Kidney epithelial cell (primary cell): ENCODE measurements around the gene SLC37A2. TPM values are rescaled to one million over a fixed set of nuclear protein-coding genes. Genes with fewer than 3 reads are reported as not detected.

Experiments used
- DNase-seq: peaks from one replicate; pipeline ENCODE4 v3.0.0-alpha.2; 2010; ENCODE audit warnings: low read depth
- H3K27me3 ChIP-seq: 2 replicates; pipeline ENCODE4 v1.6.0; 2011; ENCODE audit warnings: low read length; ENCODE audit not compliant: control insufficient read depth, insufficient read depth
- H3K36me3 ChIP-seq: 2 replicates; pipeline ENCODE4 v1.5.1; 2011; ENCODE audit warnings: low read length; ENCODE audit not compliant: control insufficient read depth, insufficient read depth
- H3K4me3 ChIP-seq: 2 replicates; pipeline ENCODE4 v1.5.1; 2011; ENCODE audit warnings: low read depth, mild to moderate bottlenecking, control low read depth, low read length
- CTCF ChIP-seq: IDR thresholded peaks from 2 replicates; pipeline ENCODE4 v1.5.1; 2011; ENCODE audit warnings: mild to moderate bottlenecking, moderate library complexity, low read length, control low read depth, inconsistent platforms; ENCODE audit not compliant: insufficient read depth, poor library complexity, severe bottlenecking
- total RNA-seq: library from RNA; depleted of rRNA; stranded (reverse); fragments of >200 nt; gene quantifications from 2 replicates; pipeline ENCODE4 v1.2.3, GENCODE V29; 2015

SLC37A2 gene
- total RNA-seq, 1 donor from 2014 or later, result 1.8 TPM

DNA sequence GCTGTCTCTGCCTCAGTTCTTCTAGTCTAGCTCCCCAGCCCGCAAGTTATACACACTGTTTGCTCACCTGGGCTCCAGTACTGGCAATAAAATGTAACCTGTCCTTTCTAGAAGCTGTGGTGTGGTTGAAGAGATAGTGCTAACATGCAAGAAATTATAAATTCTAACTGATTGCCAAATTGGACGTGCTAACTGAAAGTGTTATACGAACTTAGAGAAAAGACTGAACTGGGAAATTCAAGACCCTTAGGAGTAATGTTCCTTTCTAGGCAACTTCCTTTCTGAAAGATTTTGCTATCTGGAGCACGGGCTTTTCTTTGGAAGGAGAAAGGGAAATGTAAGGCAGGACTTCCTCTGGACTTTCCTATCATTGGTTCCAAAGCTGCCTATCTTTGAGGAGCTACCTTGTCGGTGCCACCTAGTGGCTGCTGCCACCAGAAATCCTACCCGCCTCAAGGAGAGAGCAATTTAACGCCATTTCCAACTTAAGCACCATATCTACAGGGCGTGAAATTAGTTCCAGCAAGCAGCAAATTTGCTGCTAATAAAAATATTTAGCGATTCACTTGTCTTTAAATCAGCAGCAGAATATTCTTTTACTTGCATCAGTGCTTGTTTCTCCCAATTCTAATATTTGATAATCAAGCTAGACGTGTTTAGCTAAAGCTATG, 61.0 kb downstream of the SLC37A2 start:
- H3K4me3 ChIP-seq, result no peak overlapping the region
- no peaks in the 10 kb centered on the region for H3K27me3 ChIP-seq

GRCh38 chr11:125124618-125124992, 61.5 kb downstream of the SLC37A2 start:
- Histone ChIP-seq H3K27me3 (no peaks in the 10 kb centered on the region), H3K4me3 (no peak overlapping the region), H3K36me3 (no peaks in the 10 kb centered on the region)
- no peak for TF ChIP-seq CTCF
- DNase-seq, result no peak

More for the DNA sequence above, 61.0 kb downstream of the SLC37A2 start:
- TF ChIP-seq CTCF, result peak; percentile 49
- H3K36me3 ChIP-seq, result no peaks in the 10 kb centered on the region
- no peak for DNase-seq

- TF ChIP-seq CTCF, result no peak
- no peak for DNase-seq
- no peak overlapping the region for H3K4me3 ChIP-seq
- H3K36me3 ChIP-seq, result no peaks in the 10 kb centered on the region
- H3K27me3 ChIP-seq, result no peaks in the 10 kb centered on the region
These were observed 65.3 kb downstream of the SLC37A2 start for GRCh38 chr11:125128450-125128849.

GRCh38 chr11:125129316-125129993, 66.3 kb downstream of the SLC37A2 start:
- no peak for DNase-seq
- H3K4me3 ChIP-seq, result no peak overlapping the region
- TF ChIP-seq CTCF, result no peak
- no peaks in the 10 kb centered on the region for H3K27me3 ChIP-seq
- H3K36me3 ChIP-seq, result no peaks in the 10 kb centered on the region

DNA sequence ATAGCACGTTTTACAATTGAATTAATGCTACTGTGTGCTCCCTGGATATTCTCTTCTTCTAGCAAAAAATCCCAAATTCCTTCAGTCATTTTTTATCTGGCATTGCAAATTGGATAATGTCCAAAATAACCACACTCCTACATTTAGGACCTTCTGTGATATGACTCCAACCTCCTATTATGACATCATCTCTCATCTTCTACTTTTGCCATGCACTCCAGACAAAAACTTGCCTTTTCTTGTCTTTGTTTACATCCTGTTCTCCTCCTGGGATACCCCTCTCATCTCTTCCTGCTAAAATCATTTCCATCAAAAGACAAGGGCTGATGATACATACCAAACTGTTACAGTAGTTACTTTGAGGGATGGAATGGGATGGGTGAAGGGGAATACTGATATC, 69.0 kb downstream of the SLC37A2 start:
- Histone ChIP-seq H3K4me3 (no peak overlapping the region), H3K27me3 (no peaks in the 10 kb centered on the region), H3K36me3 (no peaks in the 10 kb centered on the region)
- DNase-seq, result no peak
- no peak for TF ChIP-seq CTCF
